GM12878 (cell line): ENCODE results near the gene PF4V1. TPM values are rescaled to one million over a fixed set of nuclear protein-coding genes. Genes with fewer than 3 reads are reported as not detected.

Experiments
- ATAC-seq: fragments of 200-7000 bp; cut with Tn5 transposase; 3 replicates; pipeline ENCODE4 v1.9.1; 2020; ENCODE audit warnings: mild to moderate bottlenecking, moderate library complexity
- BruUV-seq: library from RNA; stranded (reverse); fragments of 400-500 nt; replicated peaks from 2 replicates; lab custom pipeline; 2021; lab: Mats Ljungman, UMichigan
- CTCF ChIA-PET: fragments of 300-600 bp; sonication (Branson Sonifier 250); formaldehyde crosslinking; extraction: SDS; loops from one replicate; lab custom pipeline; 2021; ENCODE audit warnings: inconsistent platforms; lab: Yijun Ruan, JAX
- POLR2A ChIA-PET: fragments of 350-600 bp; formaldehyde crosslinking; extraction: SDS; loops from one replicate; lab custom pipeline; 2021; ENCODE audit warnings: inconsistent platforms; lab: Charles Lee
- RAD21 ChIA-PET: fragments of 300-600 bp; sonication (Branson Sonifier 250); formaldehyde crosslinking; loops from one replicate; lab custom pipeline; 2023; ENCODE audit warnings: antibody characterized with exemption; ENCODE audit not compliant: unreplicated experiment; lab: Charles Lee
- SMC1A ChIA-PET: fragments of 300-600 bp; sonication (Branson Sonifier 250); formaldehyde crosslinking; loops from one replicate; lab custom pipeline; 2023; ENCODE audit not compliant: unreplicated experiment, uncharacterized antibody; lab: Charles Lee
- DNase-seq: peaks from one replicate; pipeline ENCODE4 v3.0.0-alpha.2; 2011; ENCODE audit warnings: low read depth, low spot score
- FAIRE-seq: peaks from 3 replicates; lab custom pipeline; 2011; peaks lifted over from hg19 to GRCh38; lab: Jason Lieb, UNC
- H2AFZ ChIP-seq: 2 replicates; pipeline ENCODE4 v1.6.0; 2011; ENCODE audit warnings: low read depth, low read length, control low read depth; ENCODE audit not compliant: control insufficient read depth
- H3K27ac ChIP-seq: 2 replicates; pipeline ENCODE4 v1.5.1; 2011; ENCODE audit warnings: control low read depth; ENCODE audit not compliant: control insufficient read depth, insufficient read depth
- H3K27me3 ChIP-seq, 2 experiments: replicated peaks in 1 of 2; 2 replicates each; pipeline versions ENCODE4 v1.6.0 to v1.6.1; 2011; ENCODE audit warnings: low read length in 1 of 2; ENCODE audit not compliant: control insufficient read depth in 2 of 2, insufficient read depth in 2 of 2
- H3K36me3 ChIP-seq, 2 experiments: 2 replicates each; pipeline ENCODE4 v1.5.1; 2011; ENCODE audit warnings: low read length in 1 of 2; ENCODE audit not compliant: control insufficient read depth in 2 of 2, insufficient read depth in 2 of 2
- H3K4me1 ChIP-seq: 2 replicates; pipeline ENCODE4 v1.6.1; 2011; ENCODE audit warnings: mild to moderate bottlenecking, low read length, moderate library complexity, mixed read lengths; ENCODE audit not compliant: control insufficient read depth, insufficient read depth
- H3K4me2 ChIP-seq: 2 replicates; pipeline ENCODE4 v1.6.0; 2011; ENCODE audit warnings: control low read depth; ENCODE audit not compliant: control insufficient read depth, insufficient read depth
- H3K4me3 ChIP-seq: fragments of 200-600 bp; sonication (generic); 2 replicates; pipeline ENCODE4 v1.5.1; 2016
- H3K79me2 ChIP-seq: 2 replicates; pipeline ENCODE4 v1.6.0; 2011; ENCODE audit warnings: low read length; ENCODE audit not compliant: control insufficient read depth, insufficient read depth
- H3K9ac ChIP-seq: 2 replicates; pipeline ENCODE4 v1.8.0; 2011; ENCODE audit warnings: low read length, control low read depth, mixed read lengths; ENCODE audit not compliant: control insufficient read depth, insufficient read depth
- H3K9me3 ChIP-seq: replicated peaks from 3 replicates; pipeline ENCODE4 v1.5.1; 2011; ENCODE audit warnings: mild to moderate bottlenecking, low read length; ENCODE audit not compliant: control insufficient read depth, insufficient read depth
- H4K20me1 ChIP-seq: 2 replicates; pipeline ENCODE4 v1.6.0; 2011; ENCODE audit not compliant: control insufficient read depth, insufficient read depth
- EP300 ChIP-seq, 2 experiments: fragments of 150-350 bp in 1 of 2; IDR thresholded peaks; 2 replicates each; pipeline ENCODE4 v1.6.1; 2011 to 2012; ENCODE audit warnings: low read depth in 2 of 2, low read length in 2 of 2, borderline replicate concordance in 1 of 2, improper control_type of control experiment in 1 of 2, inconsistent platforms in 1 of 2; ENCODE audit not compliant: control insufficient read depth in 1 of 2
- ESRRA ChIP-seq: IDR thresholded peaks from 2 replicates; pipeline ENCODE4 v1.6.1; 2012; ENCODE audit warnings: mild to moderate bottlenecking, low read length, improper control_type of control experiment
- KDM1A ChIP-seq: fragments of 200-600 bp; sonication (generic); IDR thresholded peaks from 2 replicates; pipeline ENCODE4 v1.6.1; 2016; ENCODE audit warnings: borderline replicate concordance
- KLF5 ChIP-seq: fragments of 450-650 bp; IDR thresholded peaks from 2 replicates; pipeline ENCODE4 v1.6.1; 2014; ENCODE audit warnings: mild to moderate bottlenecking; ENCODE audit not compliant: partially characterized antibody
- MLLT1 ChIP-seq: fragments of 450-650 bp; IDR thresholded peaks from 2 replicates; pipeline ENCODE4 v1.6.1; 2016; ENCODE audit warnings: mild to moderate bottlenecking
- REST ChIP-seq: IDR thresholded peaks from 2 replicates; pipeline ENCODE4 v1.6.1; 2012; ENCODE audit warnings: mild to moderate bottlenecking, low read depth, low read length
- STAT3 ChIP-seq: IDR thresholded peaks from 2 replicates; pipeline ENCODE4 v1.6.1; 2011; ENCODE audit warnings: low read depth, low read length, improper control_type of control experiment
- TBL1XR1 ChIP-seq: IDR thresholded peaks from 2 replicates; pipeline ENCODE4 v1.6.1; 2012; ENCODE audit warnings: low read depth, low read length, improper control_type of control experiment
- ZNF687 ChIP-seq: fragments of 450-650 bp; IDR thresholded peaks from 2 replicates; pipeline ENCODE4 v1.6.1; 2017; ENCODE audit warnings: mild to moderate bottlenecking, moderate library complexity
- WGBS: methylation state at CpG from one replicate; pipeline ENCODE4 v1.1.6; 2016; ENCODE audit warnings: low lambda C conversion rate; ENCODE audit not compliant: insufficient replicate concordance, insufficient coverage; ENCODE audit errors: missing lambda C conversion rate; 5-methylcytosine and 5-hydroxymethylcytosine counted together
- in situ Hi-C: fragments of 300-500 bp; cut with MboI; formaldehyde crosslinking; loops from 9 replicates; pipeline ENCODE4 v1.14.3; 2018; ENCODE audit warnings: mixed read lengths
- intact Hi-C: fragments of 100-400 bp; cut with micrococcal nuclease; formaldehyde crosslinking; loops from one replicate; pipeline ENCODE4 v1.14.2; 2022; ENCODE audit not compliant: unreplicated experiment
- polyA plus RNA-seq, 11 experiments: library from polyadenylated mRNA; depleted of rRNA in 4 of 11; unstranded in 6 of 11; stranded (reverse) in 5 of 11; fragments of >200 nt; fragmentation: Nextera tagmentation in 4 of 11; fragmentation: Illumina TruSeq in 1 of 11; extraction: Ambion mirVana in 4 of 11; extraction: Trizol in 1 of 11; gene quantifications; 1 replicate in 1 of 11; 2 replicates in 10 of 11; pipeline versions ENCODE4 v1.2.1 to v1.2.3, GENCODE V29; 2011 to 2016; ENCODE audit warnings: inconsistent platforms in 2 of 11, missing spikeins in 2 of 11, low read depth in 1 of 11
- total RNA-seq, 4 experiments: library from RNA; depleted of rRNA in 3 of 4; stranded (reverse); fragments of >200 nt in 3 of 4; fragmentation: Illumina TruSeq in 1 of 4; extraction: Trizol in 1 of 4; gene quantifications; 2 replicates each; pipeline versions ENCODE4 v1.2.1 to v1.2.3, GENCODE V29; 2013 to 2021

Gene PF4V1
- total and polyA plus RNA-seq, 10 of the 15 experiments (the other 5 are each of a cell fraction or from before 2014, with no cell fraction given), result not detected

- ChIA-PET RAD21 (no interaction called here), CTCF (no interaction called here), POLR2A (no interaction called here), SMC1A (no interaction called here)
- in situ Hi-C loops, result no loop called here
- H3K27me3 ChIP-seq, result no peaks in the 10 kb centered on the region
- H3K4me1 ChIP-seq, result no peaks in the 10 kb centered on the region
- no peak for ATAC-seq
- no peak overlapping the region for H2AFZ ChIP-seq
- FAIRE-seq, result no peak
- no peaks in the 10 kb centered on the region for H3K9me3 ChIP-seq
- no peak overlapping the region for H3K4me3 ChIP-seq
- no peaks in the 10 kb centered on the region for H3K36me3 ChIP-seq
- no peak overlapping the region for H3K27ac ChIP-seq
- H3K4me2 ChIP-seq, result no peak overlapping the region
- no peak overlapping the region for H3K9ac ChIP-seq
- no TSS peak for BruUV-seq
- TF ChIP-seq KDM1A, result no peak
- no peak for TF ChIP-seq EP300 (IDR thresholded peaks at IDR 0.05; ENCODE audit: borderline replicate concordance in 1 of 2, control insufficient read depth in 1 of 2, low read depth in 2 of 2, low read length in 2 of 2)
- no peak for TF ChIP-seq ESRRA
- no peak for TF ChIP-seq TBL1XR1
- no peak for TF ChIP-seq KLF5
- TF ChIP-seq MLLT1, result no peak
- TF ChIP-seq STAT3, result no peak
- intact Hi-C loops, result no loop called here
- no peaks in the 10 kb centered on the region for H4K20me1 ChIP-seq
- 13% methylated on average over 3 of the region's 3 CpGs for WGBS
- no peak for DNase-seq
- no peaks in the 10 kb centered on the region for H3K79me2 ChIP-seq
These were observed 36.3 kb upstream of the PF4V1 start for GRCh38 chr4:73816814-73817213.

- no peak overlapping the region for H2AFZ ChIP-seq
- H3K9me3 ChIP-seq, result no peaks in the 10 kb centered on the region
- no peak overlapping the region for H3K9ac ChIP-seq
- no peak overlapping the region for H3K4me2 ChIP-seq
- ATAC-seq (no peak), FAIRE-seq (no peak), DNase-seq (no peak)
- intact Hi-C loops, result no loop called here
- RAD21 ChIA-PET, result no interaction called here
- peak; percentile 54; the same call in 1 of the 2 replicates for TF ChIP-seq REST
- TF ChIP-seq ZNF687, result no peak
- H3K79me2 ChIP-seq, result no peaks in the 10 kb centered on the region
- H3K4me1 ChIP-seq, result no peaks in the 10 kb centered on the region
- H3K27me3 ChIP-seq, result no peaks in the 10 kb centered on the region
- no peak overlapping the region for H3K4me3 ChIP-seq
- BruUV-seq, result no TSS peak
- SMC1A ChIA-PET, result no interaction called here
- 29% methylated on average over 1 of the region's 1 CpG for WGBS
- CTCF ChIA-PET, result no interaction called here
- POLR2A ChIA-PET, result no interaction called here
- no peaks in the 10 kb centered on the region for H4K20me1 ChIP-seq
- no peaks in the 10 kb centered on the region for H3K36me3 ChIP-seq
- in situ Hi-C loops, result no loop called here
- no peak overlapping the region for H3K27ac ChIP-seq
These were observed 35.8 kb upstream of the PF4V1 start for GRCh38 chr4:73817341-73817740.
